GM18519 (cell line): Measurements from ENCODE around the gene EME2.
"Not testable (repeated sequence)": the region's sequence is repeated elsewhere in the genome, so short reads cannot be mapped to it uniquely, and the experiment has no call there.

Experiments used
- ATAC-seq: cut with Tn5 transposase; IDR thresholded peaks from one replicate; pipeline ENCODE4 v1.9.1; 2021; ENCODE audit warnings: mild to moderate bottlenecking, moderate library complexity; ENCODE audit not compliant: unreplicated experiment, low FRiP score

EME2 gene, protein sequence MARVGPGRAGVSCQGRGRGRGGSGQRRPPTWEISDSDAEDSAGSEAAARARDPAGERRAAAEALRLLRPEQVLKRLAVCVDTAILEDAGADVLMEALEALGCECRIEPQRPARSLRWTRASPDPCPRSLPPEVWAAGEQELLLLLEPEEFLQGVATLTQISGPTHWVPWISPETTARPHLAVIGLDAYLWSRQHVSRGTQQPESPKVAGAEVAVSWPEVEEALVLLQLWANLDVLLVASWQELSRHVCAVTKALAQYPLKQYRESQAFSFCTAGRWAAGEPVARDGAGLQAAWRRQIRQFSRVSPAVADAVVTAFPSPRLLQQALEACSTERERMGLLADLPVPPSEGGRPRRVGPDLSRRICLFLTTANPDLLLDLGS

DNA sequence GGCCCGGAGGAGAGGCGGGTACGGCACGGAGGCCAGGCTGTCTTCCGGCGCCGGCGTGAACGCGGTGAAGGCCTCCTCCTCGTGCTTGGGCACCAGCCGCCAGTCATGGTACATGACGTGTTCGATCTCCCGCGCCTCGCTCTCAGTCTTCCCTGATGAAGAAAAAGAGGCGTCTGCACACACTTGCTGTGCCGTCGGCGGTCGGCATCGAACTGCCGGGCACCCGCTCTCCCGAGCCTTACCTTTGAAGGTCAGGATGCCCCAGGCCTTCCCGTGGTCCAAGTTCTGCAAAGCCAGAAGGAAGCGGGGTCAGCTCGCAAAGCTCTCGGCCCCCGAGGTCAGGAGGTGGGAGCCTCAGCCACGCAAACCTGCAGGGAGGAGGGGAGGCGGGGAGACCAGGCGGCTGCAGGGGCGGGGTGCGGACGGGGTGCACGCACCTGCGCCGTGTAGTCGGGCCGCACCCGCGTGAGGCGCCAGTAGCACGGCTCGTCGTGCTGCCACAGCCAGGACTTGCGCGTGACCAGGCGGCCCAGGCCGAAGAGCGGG is at the start of gene EME2:
Gene EME2 (plus strand): TSS at position 449 of the 546 bp plus-strand sequence. CDS start 418 bp downstream, outside the sequence.
- no peak for ATAC-seq

DNA sequence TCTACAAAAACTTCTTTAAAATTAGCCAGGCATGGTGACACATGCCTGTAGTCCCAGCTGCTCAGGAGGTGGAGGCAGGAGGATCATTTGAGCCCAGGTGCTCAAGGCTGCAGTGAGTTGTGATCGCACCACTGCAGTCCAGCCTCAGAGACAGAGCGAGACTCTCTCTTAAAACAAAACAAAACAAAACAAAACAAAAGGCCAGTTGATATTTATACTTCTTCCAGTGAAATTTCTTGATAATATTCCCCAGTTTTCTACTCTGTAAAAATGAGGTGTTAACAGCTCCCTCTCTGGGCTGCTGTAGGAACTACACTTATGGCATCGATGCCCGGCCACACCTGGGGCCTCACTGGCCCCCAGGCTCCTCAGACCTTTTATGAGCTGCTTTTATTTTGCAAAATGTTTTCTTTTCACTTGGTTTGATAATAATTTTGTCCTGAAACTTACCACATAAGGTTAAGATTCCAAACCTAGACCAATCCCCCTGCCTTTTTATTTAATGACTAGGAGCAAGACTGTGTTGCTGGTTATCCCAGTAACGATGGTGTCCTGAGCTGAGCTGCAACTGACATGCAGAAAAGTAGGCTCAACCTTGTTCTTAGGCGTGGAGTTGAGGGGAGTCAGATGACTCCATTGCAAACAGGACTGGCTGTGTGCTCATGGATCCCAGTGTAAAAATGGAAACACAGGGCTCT is 49.0 kb upstream of the EME2 start:
- ATAC-seq = no peak

DNA sequence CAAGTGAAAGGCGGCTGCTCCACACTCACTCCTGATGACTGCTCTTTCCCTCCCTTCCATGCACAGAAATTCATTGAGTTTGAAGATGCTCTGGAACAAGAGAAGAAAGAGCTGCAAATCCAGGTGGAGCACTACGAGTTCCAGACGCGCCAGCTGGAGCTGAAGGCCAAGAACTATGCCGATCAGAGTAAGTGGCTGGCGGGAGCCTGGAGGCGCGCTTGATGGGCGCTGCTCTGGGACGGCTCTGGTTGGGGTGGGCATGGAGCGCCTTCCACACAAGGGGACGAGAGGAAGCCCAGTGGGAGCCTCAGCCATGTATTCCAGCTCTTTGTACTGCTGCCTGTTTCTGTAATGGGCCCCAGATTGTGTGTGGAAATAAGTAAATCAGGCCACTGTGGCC is 48.1 kb upstream of the EME2 start:
- no peak for ATAC-seq

DNA sequence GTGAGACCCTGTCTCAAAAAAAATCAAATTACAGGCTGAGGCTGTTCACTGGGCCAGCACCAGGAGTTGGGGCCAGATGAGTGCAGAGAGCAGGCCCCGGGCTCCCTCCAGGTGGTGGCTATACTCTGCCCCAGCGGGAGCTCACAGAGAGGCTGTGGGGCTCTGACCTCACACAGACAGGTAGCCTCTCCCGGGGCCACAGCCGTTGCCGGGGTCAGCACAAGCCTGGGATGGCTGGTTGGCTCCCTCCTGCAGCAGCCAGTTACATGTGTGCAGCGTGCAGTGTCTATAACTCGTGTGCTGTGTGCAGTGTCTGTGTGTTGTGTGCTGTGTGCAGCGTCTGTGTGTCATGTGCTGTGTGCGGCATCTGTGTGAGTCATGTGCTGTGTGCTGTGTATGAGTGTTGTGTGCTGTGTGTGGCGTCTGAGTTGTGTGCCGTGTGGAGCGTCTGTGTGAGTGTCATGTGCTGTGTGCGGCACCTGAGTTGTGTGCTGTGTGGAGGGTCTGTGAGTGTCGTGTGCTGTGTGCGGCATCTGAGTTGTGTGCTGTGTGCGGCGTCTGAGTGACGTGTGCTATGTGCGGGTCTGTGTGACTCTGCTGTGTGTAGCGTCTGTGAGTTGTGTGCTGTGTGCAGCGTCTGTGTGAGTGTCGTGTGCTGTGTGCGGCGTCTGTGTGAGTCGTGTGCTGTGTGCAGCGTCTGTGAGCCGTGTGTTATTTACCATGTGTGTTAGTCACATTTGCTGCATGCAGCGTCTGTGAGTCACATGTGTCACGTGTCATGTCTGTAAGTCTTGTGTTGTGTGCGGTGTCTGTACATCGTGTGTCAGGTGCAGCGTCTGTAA is 45.7 kb upstream of the EME2 start:
- ATAC-seq = no peak

DNA sequence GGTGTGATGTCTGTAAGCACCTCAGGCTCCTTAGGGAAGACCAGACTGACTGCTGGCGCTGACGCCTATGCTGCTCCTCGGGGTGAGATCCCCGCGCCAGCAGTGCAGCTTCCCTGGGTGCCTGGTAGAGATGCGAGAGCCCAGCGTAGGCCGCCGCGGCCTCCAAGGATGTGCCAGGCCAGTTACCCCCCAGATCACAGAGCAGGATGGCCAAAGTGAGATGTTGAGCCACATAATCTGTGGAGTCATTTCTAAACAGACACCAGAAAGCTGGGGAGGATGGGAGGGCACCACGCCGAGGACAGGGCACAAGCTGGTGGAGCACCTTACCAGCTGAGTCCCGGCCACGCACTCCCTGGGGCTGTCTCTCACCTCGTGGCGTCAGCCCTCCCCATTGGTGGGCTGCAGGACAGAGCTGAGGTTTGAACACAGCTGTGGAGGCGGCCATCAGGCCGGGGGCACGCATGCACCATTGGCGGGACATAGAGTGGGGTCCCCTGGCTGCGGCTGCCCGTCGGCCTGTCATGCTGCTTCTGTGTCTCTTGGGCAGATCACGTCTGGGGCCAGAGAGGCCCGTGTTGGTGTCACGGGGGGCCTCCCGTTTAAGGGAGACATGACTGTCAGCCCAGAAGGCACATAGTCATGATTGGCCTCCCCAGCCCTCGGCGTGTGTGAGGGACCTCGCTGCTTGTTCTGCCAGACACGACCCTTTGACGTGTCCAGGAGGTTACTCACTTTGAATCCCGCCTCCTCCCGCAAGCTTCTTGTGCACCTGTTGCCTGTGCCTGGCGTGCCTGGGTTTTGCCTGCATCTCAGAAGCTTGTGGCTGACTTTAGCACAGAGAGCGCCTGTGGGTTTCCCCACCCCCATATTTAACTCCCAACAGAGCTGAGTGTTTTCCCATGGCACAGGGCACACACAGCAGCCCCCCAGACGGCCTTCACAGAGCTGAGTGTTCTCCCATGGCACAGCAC is 44.7 kb upstream of the EME2 start:
- no peak for ATAC-seq

DNA sequence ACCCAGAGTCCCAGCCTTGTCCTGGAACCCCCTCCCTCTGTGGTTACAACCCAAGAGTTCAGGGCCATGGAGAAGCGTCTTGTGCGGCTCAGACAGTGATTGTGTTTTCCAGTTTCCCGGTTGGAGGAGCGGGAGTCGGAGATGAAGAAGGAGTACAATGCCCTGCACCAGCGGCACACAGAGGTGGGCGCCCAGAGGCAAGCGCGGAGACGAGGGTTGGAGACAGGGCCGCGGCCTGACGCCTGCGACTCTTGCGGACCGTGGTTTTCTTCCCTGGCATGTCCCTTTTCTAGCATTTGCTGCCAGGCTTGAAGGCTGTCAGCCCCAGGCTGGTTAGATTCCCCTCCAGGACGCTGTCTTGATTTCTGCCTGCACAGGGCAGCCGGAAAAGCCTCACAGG is 43.6 kb upstream of the EME2 start:
- no peak for ATAC-seq

DNA sequence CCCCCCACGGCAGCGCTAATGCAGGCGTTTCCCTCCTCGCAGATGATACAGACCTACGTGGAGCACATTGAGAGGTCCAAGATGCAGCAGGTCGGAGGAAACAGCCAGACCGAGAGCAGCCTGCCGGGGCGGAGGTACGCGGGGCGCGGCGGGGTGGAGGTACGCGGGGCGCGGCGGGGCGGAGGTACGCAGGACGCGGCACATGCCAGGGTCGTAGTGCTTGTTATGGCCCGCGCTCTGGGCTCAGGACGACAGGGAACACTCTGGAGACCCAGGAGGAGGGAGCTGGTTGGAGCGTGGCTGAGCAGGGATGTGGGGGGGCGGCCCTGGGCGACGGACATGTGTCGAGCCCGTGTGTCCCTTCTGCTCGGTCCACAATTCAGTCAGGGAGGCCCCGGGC is 43.2 kb upstream of the EME2 start:
- no peak for ATAC-seq

DNA sequence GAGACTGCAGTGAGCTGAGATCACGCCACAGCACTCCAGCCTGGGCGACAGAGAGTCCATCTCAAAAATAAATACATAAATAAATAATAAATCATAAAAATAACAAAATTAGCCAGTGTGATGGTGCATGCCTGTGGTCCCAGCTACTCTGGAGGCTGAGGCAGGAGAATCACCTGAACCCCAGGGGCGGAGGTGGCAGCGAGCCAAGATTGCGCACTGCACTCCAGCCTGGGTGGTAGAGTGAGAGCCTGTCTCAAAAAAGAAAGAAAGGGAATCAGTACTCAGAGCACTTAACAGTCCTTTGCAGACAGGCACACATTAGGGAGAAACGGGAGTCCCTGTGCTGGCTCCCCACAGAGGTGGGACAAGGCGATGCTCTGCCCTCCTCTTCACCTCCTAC is 41.5 kb upstream of the EME2 start:
- ATAC-seq = no peak

DNA sequence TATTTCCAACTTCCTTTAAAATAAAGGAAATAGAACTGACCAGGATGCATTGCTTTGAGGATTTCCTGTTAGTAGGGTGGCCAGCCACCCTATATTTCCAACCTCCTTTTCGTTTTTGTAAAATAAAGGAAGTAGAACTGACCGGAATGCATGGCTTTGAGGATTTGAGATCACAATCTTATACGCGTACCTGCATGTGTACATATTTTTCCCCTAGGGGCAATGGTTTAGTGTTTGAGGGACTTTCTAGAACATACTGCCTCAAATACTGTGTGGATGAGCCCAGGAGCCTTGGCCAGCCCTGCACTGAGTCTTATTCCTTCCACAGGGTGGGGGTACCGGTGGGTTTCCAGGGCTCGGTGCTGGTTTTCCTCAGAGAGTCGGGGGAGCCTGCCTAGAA is 41.0 kb upstream of the EME2 start:
- ATAC-seq = no peak

DNA sequence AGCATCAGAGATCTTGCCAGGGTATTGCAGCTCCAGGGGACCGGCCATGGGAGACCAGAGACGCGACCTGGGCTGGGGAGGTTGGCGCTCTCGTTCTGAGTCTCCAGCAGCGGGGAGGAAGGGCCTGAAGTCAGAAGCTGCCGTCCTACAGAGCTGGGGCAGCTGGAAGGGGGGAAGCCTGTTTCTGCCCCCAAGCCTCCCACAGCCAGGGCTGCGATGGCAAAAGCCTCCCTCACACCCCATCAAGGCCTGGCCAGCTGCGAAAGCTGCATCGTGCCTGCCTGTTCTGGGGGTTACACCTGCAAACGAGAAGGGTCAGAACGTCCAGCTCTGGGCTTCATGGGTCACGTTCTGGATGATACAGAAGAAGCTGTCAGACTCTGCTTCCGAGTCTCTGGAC is 40.5 kb upstream of the EME2 start:
- no peak for ATAC-seq

DNA sequence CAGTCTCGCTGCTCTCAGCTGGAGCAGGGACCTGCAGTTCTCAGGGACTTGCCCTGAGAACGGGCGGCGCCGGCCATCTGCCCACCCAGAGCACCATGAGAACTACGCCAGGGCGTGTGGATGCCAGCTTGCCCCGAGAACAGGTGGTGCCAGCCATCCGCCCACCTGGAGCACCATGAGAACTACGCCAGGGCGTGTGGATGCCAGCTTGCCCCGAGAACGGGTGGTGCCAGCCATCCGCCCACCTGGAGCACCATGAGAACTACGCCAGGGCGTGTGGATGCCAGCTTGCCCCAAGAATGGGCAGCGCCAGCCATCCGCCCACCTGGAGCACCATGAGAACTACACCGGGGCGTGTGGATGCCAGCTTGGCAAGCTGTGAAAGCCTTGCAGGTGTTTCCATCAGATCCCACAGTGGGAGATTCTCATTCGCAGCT is 40.0 kb upstream of the EME2 start:
- ATAC-seq = not testable (repeated sequence)

DNA sequence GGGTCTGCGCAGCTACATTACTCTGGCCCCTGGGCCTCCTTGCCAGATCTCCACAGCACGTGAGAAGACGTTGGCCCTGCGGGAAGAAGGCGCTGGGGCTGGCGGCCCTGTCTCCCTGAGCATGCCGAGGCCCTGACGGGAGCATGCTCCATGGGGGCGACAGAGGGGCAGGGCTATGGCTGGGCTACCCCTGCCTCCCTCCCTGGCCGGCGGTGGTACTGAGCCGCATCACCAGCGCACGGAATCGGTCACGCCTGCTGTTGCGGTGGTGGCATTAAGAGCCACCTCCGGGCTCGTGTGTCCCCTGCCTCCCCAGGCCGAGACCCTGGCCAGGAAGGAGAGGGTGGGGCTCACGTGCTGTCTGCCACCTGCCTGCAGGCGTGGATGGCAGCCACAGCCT is 38.5 kb upstream of the EME2 start:
- ATAC-seq = no peak

DNA sequence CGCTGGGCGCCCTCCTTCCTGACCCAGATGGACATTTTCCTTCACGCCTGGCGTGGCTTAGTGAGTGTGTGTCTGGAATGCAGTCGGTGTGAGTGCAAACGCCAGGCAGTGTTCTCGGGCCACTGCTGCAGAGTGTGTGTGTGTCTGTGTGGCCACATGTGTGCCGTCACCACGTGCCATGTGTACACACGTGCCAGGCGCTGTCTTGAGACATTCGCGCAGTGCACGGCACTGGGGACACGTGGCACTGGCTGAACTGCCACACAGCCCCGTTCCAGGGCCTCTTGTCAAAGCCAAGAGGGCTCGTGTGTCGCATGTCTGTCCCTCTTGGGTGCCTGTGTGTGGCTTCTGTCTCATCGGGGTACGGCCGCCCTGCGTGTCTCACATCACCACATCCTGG is 37.8 kb upstream of the EME2 start:
- no peak for ATAC-seq

DNA sequence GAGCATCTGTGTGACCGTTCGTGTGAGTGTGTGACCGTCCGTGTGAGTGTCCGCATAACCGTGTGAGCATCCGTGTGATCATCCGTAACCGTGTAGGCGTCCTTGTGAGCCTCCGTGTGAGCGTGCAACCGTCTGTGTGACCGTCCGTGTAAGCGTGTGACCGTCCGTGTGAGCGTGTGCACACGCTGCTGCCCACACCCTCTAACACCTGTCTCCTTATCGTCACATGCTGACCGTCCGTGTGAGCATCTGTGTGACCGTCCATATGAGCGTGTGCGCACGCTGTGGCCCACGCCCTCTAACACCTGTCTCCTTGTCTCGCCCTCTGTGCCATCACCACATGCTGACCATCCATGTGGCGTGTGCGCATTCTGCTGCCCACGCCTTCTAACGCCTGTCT is 32.4 kb upstream of the EME2 start:
- no peak for ATAC-seq

DNA sequence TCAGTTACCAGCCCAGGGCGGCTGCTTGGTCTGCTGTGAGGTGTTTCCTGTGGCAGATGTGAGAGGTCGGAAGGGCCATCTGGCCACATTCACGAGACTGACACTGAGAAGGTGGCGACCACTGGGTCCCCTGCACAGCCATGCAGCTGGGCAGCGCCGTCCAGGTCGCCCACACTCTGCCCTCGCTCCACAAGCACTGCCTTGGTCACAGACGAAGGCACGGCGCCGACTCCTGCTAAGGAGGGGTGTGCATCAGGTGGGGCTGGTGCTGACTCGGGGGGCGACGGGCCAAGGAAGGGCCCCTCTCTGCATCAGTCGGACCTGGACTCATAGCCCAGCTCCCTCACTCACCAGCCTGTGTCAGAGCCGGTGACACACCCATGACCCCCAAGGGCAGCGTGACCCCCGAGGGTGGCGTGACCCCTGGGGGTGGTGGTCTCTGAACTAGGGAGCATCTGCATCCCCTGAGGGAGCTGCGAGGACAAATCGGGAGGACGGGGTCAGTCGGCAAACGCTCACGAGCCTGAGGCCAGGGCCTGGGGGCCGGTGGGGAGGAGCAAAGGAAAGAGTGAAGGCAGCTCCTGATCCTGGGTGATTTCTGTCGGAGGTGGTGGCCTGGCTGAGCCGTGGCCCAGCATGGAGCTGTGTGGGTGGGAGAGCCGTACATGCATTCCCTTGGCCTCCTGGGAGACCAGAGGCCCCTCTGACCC is 31.7 kb upstream of the EME2 start:
- ATAC-seq = no peak

DNA sequence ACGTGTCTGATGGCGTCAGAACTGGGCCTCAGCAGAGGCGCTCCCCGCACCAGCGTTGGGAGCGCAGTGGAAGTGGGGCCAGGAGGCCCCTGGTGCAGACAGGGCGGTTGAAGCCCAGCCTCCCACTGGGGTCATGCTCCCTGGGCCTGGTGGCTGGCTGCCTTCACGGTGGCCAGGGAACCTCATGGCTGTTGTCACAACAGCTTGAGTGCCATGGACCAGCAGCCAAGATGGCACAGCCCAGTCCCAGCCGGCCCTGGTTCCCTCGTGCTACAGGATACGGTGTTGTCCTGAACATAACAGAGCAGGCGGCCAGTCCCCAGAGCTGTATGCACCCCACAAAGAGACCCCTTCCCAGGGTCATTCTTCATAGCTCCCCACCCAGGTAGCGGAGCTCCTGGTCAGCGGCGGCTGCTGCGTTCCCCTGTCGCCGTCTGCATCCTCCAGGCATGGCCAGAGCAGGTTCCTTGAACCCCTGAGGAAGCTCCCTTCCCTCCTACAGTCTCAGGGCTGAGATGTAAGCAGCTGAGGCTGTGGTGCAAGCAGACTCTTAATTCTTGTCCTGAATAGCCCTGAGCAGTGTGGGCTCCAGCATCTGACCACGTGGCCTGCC is 31.0 kb upstream of the EME2 start:
- ATAC-seq = no peak

DNA sequence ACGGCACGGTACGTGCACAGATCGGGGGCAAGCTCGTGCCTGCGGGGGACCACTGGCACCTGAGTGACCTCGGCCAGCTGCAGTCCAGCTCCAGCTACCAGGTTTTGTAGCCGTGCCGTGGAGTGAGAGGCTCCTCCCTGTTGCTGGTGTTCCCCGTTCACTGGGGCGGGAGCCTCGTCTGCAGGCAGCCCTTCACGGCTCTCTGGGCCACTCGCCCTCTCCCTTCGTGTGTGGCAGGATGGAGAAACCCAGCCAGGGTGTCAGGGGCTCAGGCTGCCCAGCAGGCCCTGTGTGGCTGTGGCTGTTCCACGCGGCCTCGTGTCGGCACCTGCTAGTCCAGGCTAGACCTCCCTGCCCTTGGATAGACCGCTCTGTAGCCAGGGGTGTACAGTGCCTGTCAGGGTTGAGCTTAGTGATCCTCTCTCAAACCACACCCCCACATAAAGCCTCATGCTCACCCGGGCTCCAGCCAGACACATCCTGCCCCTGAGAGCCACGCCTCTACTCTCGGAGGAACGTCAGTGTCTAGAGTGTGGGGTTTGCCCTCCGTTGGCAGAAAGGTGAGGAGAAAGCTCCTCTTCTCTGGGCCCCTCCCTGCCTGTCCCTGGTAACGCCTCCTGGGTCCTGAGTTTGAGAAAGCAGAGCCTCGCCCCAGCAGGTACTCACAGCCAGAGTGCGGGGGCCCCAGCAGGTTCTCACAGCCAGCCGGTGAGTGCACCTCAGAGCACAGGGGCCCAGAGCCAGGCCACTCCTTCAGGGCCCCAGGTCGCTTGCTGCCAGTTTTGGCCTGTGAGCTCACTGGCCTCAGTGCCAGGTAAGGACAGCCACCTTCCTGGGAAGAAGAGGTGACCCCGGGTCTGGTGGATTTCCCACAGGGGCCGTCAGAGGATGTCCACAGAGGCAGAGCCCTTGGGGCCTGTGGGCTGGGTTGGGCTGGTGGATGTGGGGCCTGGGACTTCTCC is 29.0 kb upstream of the EME2 start:
- no peak for ATAC-seq
